ENCODE measurements around the gene SNN.
A peak's percentile ranks its signal among the peaks of the same experiment; 100 is the strongest.

Gene SNN

GRCh38 chr16:11635113-11635652 lies 33.1 kb upstream of the SNN start:
- no peak for DNase-seq (ENCODE audit: low spot score)

GRCh38 chr16:11635679-11636171 lies 32.5 kb upstream of the SNN start:
- DNase-seq (ENCODE audit: low spot score) = no peak

GRCh38 chr16:11636172-11636721 lies 32.0 kb upstream of the SNN start:
- DNase-seq (ENCODE audit: low spot score) = no peak

- no peak for DNase-seq (ENCODE audit: low spot score)
Observed at GRCh38 chr16:11637320-11637719, 30.9 kb upstream of the SNN start.

DNA sequence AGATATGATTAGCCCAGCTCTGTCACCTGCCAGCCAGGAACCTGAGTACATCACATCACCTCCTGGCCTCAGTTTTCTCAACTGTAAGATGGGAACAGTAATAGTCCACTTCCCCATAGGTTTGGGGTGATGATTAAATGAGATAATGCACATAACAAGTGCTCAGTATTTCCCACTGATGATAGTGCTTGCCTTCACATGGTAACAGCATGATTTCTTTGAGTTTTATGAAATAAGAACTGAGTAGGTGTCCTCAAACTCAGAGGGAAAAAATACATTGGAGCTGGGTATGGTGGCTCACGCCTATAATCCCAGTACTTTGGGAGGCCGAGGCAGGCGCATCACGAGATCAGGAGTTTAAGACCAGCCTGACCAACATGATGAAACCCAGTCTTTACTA lies 30.1 kb upstream of the SNN start:
- DNase-seq (ENCODE audit: low spot score) = no peak

DNA sequence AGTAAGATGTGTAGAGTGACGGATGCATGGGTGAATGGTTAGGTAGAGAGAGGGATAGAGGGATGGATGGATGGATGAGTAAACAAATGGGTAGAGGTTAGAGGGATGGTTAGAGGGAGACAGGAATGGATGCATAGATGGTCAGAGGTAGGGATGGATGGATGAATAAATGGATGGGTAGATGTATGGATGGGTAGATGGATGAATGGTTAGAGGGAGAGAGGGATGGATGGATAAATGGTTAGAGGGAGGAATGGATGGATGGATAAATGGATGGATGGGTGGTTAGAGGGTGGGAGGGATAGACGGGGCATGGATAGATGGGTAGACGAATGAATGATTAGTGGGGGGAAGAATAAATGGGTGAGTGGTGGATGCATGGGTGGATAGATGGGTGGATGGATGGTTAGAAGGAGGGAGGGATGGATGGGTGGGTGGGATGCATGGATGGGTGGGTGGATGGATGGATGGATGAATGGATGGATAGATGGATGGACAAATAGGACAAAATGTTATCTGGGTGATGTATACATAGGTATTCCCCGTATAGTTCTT lies 29.2 kb upstream of the SNN start:
- DNase-seq (ENCODE audit: low spot score) = no peak

DNA sequence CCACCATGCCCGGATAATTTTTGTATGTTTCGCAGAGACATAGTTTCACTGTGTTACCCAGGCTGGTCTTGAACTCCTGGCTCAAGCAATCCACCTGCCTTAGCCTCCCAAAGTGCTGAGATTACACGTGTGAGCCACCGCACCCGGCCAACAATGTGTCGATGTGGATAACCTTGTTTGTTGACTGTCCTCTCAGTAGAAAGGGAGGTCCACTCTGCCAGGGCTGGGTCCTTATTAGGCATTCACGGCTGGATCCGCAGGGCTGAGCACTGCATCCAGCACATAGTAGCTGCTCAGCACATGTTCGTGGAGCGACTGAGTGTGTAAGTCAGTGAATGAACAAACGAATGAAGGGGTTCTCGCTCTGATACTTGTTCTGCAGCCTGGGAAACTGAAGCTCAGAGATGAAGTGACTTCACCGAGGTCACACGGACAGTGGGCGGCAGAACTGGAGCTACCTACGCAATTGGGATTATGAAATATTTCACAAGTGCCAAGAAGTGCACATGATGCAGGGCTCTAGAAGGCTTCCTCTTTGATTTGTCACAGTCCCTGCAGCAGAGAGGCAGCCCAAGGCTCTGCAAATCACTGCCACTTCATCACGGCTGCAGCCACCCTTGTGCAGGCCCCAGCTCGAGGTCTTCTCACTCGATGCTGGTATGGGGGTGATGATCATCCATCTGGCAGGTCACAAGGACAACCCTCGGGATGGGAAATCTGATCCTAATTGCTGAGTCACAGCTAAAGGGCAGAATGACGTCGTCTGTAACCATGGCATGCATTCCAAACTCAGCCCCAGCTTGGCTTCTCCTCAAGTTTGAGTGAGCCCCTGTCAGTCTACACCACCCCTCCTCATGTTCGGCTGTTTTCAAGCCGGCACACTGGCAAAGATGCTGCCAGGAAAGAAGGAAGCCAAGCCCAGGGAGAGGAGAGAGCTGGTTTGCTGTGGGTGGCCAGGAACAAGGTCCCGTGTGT lies 28.0 kb upstream of the SNN start:
- DNase-seq (ENCODE audit: low spot score) = peak; percentile 86

DNA sequence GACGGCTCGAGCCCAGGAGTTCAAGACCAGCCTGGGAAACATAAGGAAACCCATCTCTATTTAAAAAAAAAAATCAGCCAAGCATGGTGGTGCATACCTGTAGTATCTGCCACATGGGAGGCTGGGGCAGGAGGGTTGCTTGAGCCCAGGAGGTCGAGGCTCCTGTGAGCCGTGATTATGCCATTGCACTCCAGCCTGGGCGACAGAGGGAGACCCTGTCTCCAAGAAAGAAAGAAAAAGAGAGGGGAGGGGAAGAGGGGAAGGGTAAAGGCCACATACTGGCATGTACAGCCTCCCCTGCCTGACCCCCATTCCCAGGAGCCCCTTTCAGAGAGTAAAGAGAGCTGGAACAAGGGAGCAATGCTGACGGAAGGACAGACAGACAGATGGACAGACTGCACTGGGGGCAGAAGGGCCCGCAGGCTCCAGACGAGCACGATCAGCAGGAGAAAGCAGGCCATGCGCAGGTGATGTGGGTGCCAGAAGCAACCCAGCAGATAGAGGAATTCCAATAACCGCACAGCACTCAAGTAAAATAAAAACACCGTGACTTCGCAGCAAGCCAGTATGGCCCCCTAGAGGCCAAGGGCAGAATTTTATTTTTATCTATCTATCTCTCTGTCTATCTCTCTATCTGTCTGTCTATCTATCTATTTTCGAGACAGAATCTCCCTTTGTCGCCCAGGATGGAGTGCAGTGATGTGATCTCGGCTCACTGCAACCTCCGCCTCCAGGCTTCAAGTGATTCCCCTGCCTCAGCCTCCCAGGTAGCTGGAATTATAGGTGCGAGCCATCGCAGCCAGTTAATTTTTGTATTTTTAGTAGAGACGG lies 27.1 kb upstream of the SNN start:
- peak; percentile 70 for DNase-seq (ENCODE audit: low spot score)

DNA sequence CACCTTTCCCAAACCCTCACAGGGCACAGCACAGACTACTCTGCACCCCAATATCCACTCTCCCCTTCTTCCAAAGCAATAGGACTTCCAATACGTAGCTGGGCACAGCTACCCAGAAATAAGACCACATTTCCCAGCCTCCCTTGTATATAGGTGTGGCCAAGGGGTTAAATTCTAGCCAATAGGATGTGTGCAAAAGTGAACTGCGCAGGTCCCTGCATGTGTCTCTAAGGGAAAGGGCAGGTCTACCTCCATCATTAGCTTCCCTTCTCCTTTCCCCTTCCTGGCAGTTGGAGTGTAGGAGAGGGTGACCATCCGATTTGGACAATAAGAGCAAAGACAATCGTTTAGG lies 25.5 kb upstream of the SNN start:
- DNase-seq (ENCODE audit: low spot score) = no peak

DNA sequence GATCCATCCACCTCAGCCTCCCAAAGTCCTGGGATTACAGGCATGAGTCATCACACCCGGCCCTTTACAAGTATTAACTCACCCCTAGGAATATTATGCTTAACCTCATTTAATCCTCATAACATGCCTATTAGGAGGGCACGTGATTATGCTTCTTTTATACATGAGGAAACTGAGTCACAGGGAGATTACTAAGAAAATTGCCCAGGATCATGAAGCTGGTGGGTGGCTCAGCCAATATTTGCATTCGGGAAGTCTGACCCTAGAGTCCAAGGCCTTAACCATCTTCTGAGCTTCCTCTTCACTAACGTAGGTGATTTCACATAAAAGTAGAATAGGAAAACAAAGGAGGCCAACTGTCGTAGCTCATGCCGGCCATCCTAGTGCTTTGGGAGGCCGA lies 19.0 kb upstream of the SNN start:
- DNase-seq (ENCODE audit: low spot score) = no peak

DNA sequence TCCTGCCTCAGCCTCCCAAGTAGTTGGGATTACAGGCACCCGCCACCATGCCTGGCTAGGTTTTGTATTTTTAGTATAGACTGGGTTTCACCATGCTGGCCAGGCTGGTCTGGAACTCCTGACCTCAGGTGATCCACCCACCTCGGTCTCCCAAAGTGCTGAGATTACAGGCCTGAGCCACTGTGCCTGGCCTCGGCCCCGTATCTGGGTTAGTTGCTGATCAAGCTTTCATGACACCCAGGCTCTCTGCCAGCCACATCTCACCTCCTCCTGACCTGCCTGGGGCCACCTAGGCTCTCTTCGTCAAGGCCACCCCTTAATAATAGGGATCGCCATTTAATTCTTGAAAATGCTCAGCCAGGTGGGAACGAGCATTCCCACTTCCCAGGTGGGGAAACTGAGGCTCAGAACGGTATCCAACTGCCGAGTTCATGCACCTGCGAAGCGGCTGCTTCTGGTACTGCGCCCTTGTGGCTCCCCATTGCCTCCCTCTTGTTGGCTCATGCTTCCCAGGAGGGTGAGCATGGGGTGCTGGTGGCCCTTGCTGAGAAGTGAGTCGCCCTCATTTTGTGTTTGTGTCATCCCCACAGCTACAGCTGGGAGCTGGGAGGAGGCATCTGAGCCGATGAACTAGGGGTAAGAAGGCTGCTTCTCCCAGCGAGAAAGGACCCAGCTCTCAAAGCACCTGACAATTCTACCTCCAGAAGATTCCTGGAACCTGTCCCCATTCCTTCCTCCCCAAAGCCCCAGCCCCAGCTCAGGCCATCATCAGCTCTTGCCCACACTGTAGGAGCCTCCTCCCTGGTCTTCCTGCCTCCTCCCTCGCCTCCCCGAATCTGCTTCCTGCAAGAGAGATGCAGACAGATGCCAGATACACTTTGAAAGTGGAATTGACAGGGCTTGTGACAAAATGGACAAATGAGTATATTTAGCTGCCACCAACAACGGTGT lies 17.3 kb upstream of the SNN start:
- DNase-seq (ENCODE audit: low spot score) = no peak

- no peak for DNase-seq (ENCODE audit: low spot score)
Observed at GRCh38 chr16:11651796-11652195, 16.5 kb upstream of the SNN start.

DNA sequence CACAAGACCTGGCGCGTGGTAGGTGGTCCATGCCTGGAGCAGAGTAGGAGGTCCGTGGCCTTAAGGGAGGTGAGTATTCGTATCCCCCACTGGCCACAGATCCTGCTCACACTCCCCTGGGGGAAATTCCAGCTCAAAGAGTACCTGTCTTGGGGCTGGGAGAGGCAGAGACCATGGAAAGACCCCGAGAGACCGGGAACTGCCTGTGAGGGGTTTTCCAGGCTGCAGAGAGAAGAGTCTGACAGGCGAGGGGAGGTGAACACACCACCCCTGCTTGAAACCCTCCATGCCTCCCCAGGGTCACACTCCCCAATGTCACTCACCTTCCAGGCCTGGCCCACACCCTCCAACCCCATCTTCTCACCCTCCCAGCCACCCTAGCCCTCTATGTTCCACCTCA lies 12.6 kb upstream of the SNN start:
- DNase-seq (ENCODE audit: low spot score) = no peak

GRCh38 chr16:11657556-11657955 lies 10.7 kb upstream of the SNN start:
- no peak for DNase-seq (ENCODE audit: low spot score)

DNA sequence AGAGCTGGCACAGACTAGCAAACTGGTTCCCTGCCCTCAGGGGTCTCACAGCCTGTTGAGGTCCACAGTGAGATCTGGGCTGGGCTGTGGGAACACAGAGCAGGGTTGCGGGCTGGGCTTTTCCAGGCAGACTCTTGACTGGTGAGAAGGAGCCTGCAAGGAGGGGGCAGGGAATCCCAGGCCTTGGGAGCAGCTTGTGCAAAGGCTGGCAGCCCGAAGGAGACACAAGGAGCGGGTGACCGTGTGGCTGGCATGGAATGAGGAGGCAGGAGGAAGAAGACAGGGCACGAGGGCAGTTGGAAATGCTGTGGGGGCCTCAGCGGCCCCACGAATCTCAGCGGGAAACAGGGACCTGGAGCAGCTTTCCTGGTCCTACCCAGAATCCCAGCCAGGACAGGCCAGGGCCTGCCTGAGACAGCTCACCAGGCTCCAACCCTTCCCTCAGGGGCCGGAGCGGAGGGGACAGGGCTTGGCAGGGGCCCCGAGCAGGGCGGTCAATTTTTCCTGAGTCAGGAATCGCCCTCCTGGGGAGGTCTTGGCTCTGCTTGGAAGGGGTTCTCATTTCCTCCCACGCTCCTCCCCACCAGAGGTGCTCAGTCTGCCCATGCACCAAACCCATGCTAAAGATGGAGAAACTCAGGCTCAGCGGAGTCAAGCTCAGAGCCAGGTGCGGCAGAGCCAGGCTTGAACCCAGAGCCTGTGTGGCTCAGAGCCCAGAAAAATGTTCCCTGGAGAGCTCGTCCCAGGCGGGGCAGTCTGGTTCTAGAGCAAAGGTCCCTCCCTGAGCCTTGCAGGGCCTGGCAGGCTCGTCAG lies 9.2 kb upstream of the SNN start:
- no peak for DNase-seq (ENCODE audit: low spot score)

DNA sequence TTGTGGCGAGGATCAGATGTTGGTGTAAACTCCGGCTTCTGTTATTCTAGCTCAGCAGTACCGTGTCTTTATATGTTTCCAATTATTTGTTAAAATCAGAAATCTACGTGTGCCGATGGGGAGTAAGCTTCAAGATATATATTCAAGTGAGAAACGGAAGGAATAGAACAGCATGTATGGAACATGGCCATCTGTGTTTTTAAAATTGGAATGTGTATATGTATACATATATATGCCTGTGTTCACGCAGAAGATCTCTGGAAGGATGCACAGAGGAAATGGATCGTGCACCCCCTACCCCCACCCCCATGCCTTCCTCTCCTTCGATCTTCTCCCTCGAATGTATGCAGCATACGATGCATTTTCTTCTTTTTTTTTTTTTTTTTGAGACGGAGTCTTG lies 7.7 kb upstream of the SNN start:
- DNase-seq (ENCODE audit: low spot score) = no peak

DNA sequence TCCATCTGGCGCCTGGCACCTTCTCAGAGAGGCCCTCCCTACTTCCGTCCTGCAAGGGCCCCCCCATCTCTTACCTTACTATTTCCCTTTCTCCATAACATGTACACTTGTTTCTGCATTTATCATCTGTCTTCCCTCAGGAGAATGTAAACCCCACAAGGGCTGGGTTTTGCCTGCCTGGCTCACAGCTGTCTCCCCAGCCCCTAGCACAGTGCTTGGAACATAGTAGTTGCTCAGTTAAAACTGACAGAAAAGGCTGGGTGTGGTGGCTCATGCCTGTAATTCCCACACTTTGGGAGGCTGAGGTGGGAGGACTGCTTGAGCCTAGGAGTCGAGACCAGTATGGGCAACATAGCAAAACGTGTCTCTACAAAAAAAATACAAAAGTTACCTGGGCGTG lies 5.7 kb upstream of the SNN start:
- no peak for DNase-seq (ENCODE audit: low spot score)

GRCh38 chr16:11665071-11665491 lies 3.2 kb upstream of the SNN start:
- no peak for DNase-seq (ENCODE audit: low spot score)

GRCh38 chr16:11666103-11667055 lies 1.9 kb upstream of the SNN start:
- no peak for DNase-seq (ENCODE audit: low spot score)
